GM19463 (cell line): Measurements from ENCODE around the gene PIK3C3.
"Not testable (repeated sequence)": the region's sequence is repeated elsewhere in the genome, so short reads cannot be mapped to it uniquely, and the experiment has no call there.

Source experiments
- ATAC-seq: cut with Tn5 transposase; IDR thresholded peaks from one replicate; pipeline ENCODE4 v1.9.1; 2021; ENCODE audit warnings: mild to moderate bottlenecking, moderate library complexity; ENCODE audit not compliant: unreplicated experiment

The PIK3C3 gene

GRCh38 chr18:42068030-42068429, 113.0 kb downstream of the PIK3C3 start:
- ATAC-seq, result no peak

GRCh38 chr18:42069036-42069435, 114.0 kb downstream of the PIK3C3 start:
- no peak for ATAC-seq

GRCh38 chr18:42072407-42072806, 117.4 kb downstream of the PIK3C3 start:
- ATAC-seq, result no peak

- ATAC-seq, result no peak
Measured at GRCh38 chr18:42074704-42075103, 119.7 kb downstream of the PIK3C3 start.

- no peak for ATAC-seq
Measured at GRCh38 chr18:42078711-42079110, 123.7 kb downstream of the PIK3C3 start.

- ATAC-seq, result no peak
Measured at GRCh38 chr18:42080340-42080739, 125.3 kb downstream of the PIK3C3 start.

- ATAC-seq, result no peak
Measured at GRCh38 chr18:42082415-42083234, 127.6 kb downstream of the PIK3C3 start.

- no peak for ATAC-seq
Measured at GRCh38 chr18:42086288-42086687, 131.3 kb downstream of the PIK3C3 start.

- no peak for ATAC-seq
Measured at GRCh38 chr18:42087235-42087634, 132.2 kb downstream of the PIK3C3 start.

- ATAC-seq, result no peak
Measured at GRCh38 chr18:42087876-42088275, 132.8 kb downstream of the PIK3C3 start.

- no peak for ATAC-seq
Measured at GRCh38 chr18:42092848-42093247, 137.8 kb downstream of the PIK3C3 start.

GRCh38 chr18:42094875-42095274, 139.8 kb downstream of the PIK3C3 start:
- no peak for ATAC-seq

- no peak for ATAC-seq
Measured at GRCh38 chr18:42095732-42096377, 140.8 kb downstream of the PIK3C3 start.

GRCh38 chr18:42100248-42100647, 145.2 kb downstream of the PIK3C3 start:
- ATAC-seq, result no peak

GRCh38 chr18:42100911-42101310, 145.9 kb downstream of the PIK3C3 start:
- ATAC-seq, result no peak

GRCh38 chr18:42105394-42105793, 150.4 kb downstream of the PIK3C3 start:
- no peak for ATAC-seq

- ATAC-seq, result no peak
Measured at GRCh38 chr18:42106784-42107183, 151.8 kb downstream of the PIK3C3 start.

GRCh38 chr18:42107287-42107686, 152.3 kb downstream of the PIK3C3 start:
- ATAC-seq, result no peak

- ATAC-seq, result no peak
Measured at GRCh38 chr18:42107691-42108450, 152.8 kb downstream of the PIK3C3 start.

GRCh38 chr18:42112147-42112546, 157.1 kb downstream of the PIK3C3 start:
- not testable (repeated sequence) for ATAC-seq

GRCh38 chr18:42112657-42113420, 157.8 kb downstream of the PIK3C3 start:
- no peak for ATAC-seq
